MM.1S (cell line): Measurements from ENCODE around the gene ALDH18A1.

ENCODE experiments used
- EZH2phosphoT487 ChIP-seq: fragments of 300-600 bp; sonication (generic); IDR thresholded peaks from 2 replicates; pipeline ENCODE4 v1.6.1; 2018; ENCODE audit warnings: antibody characterized with exemption, low read length
- TF ChIP-seq, protein P1 (sequence below): fragments of 300-600 bp; sonication (generic); IDR thresholded peaks from 2 replicates; pipeline ENCODE4 v1.5.1; 2016; ENCODE audit warnings: antibody characterized with exemption, low read length, mixed read lengths

DNA sequence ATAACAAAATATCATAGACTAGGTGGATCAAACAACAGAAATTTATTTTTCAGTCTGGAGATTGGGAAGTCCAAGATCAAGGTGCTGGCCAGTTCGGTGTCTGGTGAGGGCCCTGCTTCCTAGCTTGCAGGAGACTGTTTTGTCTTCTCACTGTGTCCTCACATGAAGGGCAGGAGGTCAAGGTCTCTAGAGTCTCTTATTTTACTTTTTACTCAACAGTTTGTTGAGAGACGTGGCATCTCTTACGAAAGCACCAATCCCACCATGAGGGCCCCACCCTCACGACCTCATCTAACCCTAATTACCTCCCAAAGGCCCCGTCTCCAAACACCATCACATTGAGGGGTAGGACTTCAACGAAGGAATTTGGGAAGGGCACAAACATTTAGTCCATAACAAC lies 54.1 kb downstream of the ALDH18A1 start:
- TF ChIP-seq EZH2phosphoT487, result no peak
- TF ChIP-seq, protein P1, sequence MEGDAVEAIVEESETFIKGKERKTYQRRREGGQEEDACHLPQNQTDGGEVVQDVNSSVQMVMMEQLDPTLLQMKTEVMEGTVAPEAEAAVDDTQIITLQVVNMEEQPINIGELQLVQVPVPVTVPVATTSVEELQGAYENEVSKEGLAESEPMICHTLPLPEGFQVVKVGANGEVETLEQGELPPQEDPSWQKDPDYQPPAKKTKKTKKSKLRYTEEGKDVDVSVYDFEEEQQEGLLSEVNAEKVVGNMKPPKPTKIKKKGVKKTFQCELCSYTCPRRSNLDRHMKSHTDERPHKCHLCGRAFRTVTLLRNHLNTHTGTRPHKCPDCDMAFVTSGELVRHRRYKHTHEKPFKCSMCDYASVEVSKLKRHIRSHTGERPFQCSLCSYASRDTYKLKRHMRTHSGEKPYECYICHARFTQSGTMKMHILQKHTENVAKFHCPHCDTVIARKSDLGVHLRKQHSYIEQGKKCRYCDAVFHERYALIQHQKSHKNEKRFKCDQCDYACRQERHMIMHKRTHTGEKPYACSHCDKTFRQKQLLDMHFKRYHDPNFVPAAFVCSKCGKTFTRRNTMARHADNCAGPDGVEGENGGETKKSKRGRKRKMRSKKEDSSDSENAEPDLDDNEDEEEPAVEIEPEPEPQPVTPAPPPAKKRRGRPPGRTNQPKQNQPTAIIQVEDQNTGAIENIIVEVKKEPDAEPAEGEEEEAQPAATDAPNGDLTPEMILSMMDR, result no peak
